Measurements from ENCODE around the gene CSF2RB.

CSF2RB gene

DNA sequence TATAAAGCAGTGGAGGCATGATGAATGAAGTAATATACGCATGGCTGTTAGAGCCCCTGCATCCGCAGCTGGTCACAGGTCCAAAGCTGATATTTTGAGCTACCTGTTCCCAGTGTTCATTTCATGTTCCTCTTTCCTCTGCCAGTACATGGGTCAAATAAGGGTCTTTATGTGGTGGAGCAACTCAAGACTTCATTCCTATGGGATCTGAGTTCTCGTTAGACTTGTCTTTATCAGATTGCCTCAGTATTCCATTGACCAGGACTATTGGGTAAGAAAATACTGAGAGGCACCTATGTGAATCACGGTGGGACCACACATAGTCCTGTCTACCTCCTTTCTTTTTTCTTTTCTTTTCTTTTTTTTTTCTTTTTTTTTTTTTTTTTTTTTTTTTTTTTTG is 27.4 kb upstream of the CSF2RB start:
- DNase-seq (ENCODE audit: extremely low read depth, low read depth), result no peak
- TF ChIP-seq, protein P1, sequence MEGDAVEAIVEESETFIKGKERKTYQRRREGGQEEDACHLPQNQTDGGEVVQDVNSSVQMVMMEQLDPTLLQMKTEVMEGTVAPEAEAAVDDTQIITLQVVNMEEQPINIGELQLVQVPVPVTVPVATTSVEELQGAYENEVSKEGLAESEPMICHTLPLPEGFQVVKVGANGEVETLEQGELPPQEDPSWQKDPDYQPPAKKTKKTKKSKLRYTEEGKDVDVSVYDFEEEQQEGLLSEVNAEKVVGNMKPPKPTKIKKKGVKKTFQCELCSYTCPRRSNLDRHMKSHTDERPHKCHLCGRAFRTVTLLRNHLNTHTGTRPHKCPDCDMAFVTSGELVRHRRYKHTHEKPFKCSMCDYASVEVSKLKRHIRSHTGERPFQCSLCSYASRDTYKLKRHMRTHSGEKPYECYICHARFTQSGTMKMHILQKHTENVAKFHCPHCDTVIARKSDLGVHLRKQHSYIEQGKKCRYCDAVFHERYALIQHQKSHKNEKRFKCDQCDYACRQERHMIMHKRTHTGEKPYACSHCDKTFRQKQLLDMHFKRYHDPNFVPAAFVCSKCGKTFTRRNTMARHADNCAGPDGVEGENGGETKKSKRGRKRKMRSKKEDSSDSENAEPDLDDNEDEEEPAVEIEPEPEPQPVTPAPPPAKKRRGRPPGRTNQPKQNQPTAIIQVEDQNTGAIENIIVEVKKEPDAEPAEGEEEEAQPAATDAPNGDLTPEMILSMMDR (IDR thresholded peaks at IDR 0.05; ENCODE audit: low read depth, low read length, missing control alignments), result no peak

DNA sequence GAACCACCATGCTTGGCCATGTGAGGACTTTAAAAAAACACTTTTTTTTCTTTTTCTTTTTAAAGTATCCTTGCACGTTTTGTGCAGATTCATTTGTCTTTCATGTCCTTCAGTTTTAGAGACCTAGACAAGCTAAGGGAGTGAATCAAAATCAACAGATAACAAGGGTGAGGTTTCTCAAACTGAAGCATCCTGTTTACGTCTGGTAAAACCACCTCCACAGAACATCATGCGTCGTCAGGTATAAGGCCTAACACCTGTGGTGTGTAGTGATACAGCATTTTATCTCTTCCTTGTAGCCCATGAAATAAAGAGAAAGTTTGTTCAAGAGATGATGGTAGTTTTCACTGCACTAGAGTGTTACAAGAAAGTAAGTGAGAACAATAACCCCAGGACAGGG is 26.3 kb upstream of the CSF2RB start:
- no peak overlapping the region for H3K4me3 ChIP-seq (replicated peaks; ENCODE audit: low read depth, low read length)
- TF ChIP-seq, protein P1 (IDR thresholded peaks at IDR 0.05; ENCODE audit: low read depth, low read length, missing control alignments), result no peak
- DNase-seq (ENCODE audit: extremely low read depth, low read depth), result no peak

More for the DNA sequence above, 27.4 kb upstream of the CSF2RB start:
- no peak overlapping the region for H3K4me3 ChIP-seq (replicated peaks; ENCODE audit: low read depth, low read length)

DNA sequence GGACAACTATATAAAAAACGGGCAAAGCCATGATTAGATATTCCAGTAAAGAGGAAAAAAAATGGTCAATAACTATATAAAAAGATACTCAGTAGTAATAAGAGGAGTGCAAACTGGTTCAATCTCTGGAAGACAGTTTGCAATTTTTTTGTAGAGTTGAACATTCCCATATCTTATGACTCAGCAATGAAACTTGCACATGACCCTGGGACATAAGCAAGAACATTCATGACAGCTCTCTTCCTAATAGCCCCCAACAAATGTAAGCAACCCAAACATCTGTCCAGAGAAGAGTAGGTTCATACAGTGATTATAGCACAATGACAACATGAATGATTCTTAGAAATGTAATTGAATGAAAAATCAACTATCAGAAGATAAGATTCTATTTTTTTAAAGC is 21.8 kb upstream of the CSF2RB start:
- TF ChIP-seq, protein P1 (IDR thresholded peaks at IDR 0.05; ENCODE audit: low read depth, low read length, missing control alignments), result no peak
- no peak for DNase-seq (ENCODE audit: extremely low read depth, low read depth)
- no peak overlapping the region for H3K4me3 ChIP-seq (replicated peaks; ENCODE audit: low read depth, low read length)

DNA sequence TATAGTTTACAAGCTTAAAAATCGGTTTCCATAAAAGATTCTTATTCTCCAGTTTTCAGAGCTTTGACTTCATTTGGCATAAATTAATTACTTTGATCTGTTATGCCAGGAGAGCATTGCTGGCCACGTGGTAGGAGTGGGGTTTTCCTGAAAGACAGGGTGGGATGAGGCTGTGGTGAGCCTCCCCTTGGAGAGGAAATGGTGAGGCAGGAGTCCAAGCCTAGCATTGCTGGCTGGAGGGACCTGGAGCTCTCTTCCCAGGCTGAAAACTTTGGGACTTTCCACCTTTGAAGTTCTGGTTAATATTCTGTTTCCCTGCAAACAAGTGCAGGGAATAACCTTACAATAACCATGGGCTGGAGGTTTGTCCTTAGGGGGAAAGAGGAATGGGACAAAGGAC is 21.1 kb upstream of the CSF2RB start:
- no peak overlapping the region for H3K4me3 ChIP-seq (replicated peaks; ENCODE audit: low read depth, low read length)
- TF ChIP-seq, protein P1 (IDR thresholded peaks at IDR 0.05; ENCODE audit: low read depth, low read length, missing control alignments), result no peak
- DNase-seq (ENCODE audit: extremely low read depth, low read depth), result no peak

DNA sequence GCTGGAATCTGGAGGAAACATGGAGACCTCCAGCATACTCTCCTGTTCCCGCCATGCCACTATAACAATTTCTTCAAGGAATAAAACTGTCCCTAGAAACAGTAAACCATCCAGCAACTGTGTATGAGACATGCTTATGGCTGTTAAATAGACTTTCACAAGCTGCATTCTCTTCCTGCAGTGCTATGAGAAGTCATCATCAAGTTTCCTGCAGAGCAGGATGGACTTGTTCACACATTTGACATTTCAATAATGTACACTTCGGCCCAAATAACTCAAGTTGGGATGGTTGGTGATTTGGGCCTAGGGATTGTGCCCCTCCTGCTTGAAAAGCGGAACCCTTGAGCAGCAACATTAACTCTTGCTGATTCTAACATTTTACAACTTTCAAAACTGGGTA is 20.2 kb upstream of the CSF2RB start:
- H3K4me3 ChIP-seq (replicated peaks; ENCODE audit: low read depth, low read length), result no peak overlapping the region
- DNase-seq (ENCODE audit: extremely low read depth, low read depth), result no peak
- TF ChIP-seq, protein P1 (IDR thresholded peaks at IDR 0.05; ENCODE audit: low read depth, low read length, missing control alignments), result no peak

DNA sequence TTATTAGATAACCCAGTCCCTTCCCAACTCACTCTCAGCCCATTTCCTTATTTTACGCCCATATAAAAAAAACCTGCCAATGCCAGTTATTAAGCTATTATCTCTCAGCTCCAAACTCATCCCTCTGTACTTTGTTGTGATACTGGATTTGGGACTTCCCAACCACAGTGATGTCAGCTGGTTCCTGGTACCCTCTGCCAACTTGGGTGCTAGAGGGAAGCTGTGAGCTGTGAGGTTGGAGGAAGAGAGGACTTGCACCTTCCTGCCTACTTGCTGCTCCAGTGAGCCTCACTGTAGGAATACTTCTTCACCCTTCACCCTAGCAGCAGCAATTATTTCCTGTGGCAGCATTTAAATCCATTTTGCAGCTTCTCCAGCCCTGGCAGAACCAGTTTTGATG is 19.2 kb upstream of the CSF2RB start:
- TF ChIP-seq, protein P1 (IDR thresholded peaks at IDR 0.05; ENCODE audit: low read depth, low read length, missing control alignments), result no peak

DNA sequence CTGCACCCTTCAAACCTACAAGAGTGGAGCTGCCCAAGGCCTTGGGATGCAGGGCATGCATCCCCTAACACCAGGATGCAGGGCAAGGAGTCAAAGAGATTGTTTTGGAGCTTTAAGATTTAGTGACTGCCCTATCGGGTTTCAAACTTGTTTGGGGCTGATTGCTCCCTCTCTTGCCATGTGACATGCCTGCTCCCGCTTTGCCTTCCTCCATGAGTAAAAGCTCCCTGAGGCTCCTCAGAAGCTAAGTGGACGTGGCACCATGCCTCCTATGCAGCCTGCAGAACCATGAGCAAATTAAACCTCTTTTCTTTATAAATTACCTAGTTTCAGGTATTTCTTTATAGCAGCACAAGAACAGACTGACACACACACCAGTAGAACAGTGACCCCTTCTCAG is 15.8 kb upstream of the CSF2RB start:
- TF ChIP-seq, protein P1 (IDR thresholded peaks at IDR 0.05; ENCODE audit: low read depth, low read length, missing control alignments), result no peak
- H3K4me3 ChIP-seq (replicated peaks; ENCODE audit: low read depth, low read length), result no peak overlapping the region
- DNase-seq (ENCODE audit: extremely low read depth, low read depth), result no peak

More for the DNA sequence above, 19.2 kb upstream of the CSF2RB start:
- DNase-seq (ENCODE audit: extremely low read depth, low read depth), result no peak
- H3K4me3 ChIP-seq (replicated peaks; ENCODE audit: low read depth, low read length), result no peak overlapping the region
